Measurements from ENCODE around the gene KHDC1.
A peak's percentile ranks its signal among the peaks of the same experiment; 100 is the strongest.
"Not testable (repeated sequence)": the region's sequence is repeated elsewhere in the genome, so short reads cannot be mapped to it uniquely, and the experiment has no call there.

Gene KHDC1, protein sequence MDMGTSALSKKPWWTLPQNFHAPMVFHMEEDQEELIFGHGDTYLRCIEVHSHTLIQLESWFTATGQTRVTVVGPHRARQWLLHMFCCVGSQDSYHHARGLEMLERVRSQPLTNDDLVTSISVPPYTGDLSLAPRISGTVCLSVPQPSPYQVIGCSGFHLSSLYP

DNA sequence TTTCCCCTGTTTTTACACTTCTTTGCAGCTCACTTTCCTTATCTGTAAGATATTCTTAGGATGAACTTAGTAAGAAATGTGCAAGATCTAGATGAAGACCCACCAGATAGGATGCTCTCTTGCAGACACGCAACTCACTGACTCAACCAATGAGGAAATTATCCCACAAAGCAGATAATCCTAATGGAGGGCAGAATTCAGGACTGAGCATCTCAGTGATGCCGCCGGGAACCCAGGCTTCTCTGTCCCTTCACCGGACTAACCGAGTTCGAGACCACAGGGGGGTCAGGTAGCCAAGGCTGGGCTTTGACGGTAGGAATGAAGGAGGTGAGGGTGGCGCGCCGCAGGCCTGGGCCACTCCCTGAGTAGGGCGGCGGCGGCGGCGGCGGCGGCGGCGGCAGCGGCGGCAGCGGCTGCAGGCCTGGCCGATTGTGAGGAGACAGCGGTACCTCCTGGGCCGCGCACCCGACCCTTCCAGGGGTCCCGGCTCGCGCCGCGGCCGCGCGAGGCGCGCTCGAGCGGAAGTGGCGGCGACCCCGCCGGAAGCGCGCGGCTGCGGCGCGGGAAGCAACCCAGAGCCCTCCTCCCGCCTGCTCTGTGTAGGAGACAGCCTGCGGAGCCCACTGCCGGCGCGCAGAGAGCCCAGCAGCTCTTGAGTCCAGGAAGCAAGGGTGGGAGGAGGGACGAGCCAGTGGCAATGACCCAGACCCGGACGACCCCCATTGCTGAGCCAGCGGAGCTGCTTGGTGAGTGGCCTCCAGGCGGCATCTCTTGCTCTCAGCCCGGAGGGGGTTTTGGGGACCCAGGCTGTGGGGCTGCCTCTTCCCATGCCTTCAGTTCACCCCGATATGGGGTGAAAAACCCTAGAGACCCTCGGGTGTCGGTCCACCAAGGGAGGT, at the start of gene KHDC1:
Gene KHDC1, minus strand, starts transcription at position 526 of the 899 bp plus-strand sequence. CDS start 20,679 bp downstream, outside the sequence.
- DNase-seq = peak; percentile 71

DNA sequence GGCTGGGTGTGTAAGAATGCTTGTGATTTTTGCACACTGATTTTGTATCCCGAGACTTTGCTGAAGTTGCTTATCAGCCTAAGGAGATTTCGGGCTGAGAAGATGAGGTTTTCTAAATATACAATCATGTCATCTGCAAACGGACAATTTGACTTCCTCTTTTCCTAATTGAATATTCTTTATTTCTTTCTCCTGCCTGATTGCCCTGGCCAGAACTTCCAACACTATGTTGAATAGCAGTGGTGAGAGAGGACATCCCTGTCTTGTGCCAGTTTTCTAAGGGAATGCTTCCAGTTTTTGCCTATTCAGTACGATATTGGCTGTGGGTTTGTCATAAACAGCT, 47.5 kb upstream of the KHDC1 start:
- DNase-seq = not testable (repeated sequence)

DNA sequence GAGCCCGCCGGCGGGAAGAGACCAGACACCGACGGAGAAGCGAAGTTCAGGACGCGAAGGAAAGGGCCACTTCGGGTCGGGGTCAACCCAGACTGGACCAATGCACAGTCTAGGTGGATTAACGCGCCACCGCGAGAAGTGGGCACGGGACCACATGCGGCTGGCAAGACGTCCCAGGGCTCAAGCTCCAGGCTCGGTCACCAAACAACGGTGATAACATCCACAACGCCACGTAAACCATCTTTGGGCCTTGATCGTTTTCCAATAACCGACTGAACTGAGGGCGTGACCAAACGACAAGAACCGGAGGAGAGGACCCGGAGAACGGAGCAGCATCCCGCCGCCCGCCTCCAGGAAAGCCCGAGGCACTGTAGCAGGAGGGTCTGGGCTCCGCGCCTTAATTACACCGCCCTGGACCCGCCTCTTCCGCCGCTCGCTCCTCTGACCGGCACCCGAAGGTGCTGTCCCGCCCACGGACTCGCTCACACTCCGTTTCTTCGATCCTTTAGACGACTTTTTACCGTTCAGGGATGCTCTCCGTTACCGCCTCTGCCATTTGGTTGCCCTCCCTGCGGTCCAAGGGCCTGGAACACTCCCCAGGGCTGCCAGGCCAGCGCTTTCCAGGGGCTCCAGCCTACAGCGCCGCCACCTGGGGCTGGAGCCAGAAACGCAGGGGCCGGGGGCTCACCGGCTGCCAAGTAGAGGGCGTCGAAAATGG, 46.9 kb upstream of the KHDC1 start:
- DNase-seq = peak; percentile 50

DNA sequence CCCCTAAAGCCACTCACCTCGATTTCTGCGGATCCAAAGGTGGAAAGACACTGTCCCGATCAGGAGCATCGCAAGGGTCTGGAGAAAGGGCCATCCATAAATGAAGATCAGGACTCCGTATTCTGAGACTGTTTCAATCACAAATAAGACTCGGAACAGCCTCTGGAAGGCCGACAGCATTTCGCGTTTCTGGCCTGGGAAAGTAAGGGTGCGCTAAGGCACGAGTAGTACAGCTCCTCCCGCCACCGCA, 46.5 kb upstream of the KHDC1 start:
- no peak for DNase-seq

DNA sequence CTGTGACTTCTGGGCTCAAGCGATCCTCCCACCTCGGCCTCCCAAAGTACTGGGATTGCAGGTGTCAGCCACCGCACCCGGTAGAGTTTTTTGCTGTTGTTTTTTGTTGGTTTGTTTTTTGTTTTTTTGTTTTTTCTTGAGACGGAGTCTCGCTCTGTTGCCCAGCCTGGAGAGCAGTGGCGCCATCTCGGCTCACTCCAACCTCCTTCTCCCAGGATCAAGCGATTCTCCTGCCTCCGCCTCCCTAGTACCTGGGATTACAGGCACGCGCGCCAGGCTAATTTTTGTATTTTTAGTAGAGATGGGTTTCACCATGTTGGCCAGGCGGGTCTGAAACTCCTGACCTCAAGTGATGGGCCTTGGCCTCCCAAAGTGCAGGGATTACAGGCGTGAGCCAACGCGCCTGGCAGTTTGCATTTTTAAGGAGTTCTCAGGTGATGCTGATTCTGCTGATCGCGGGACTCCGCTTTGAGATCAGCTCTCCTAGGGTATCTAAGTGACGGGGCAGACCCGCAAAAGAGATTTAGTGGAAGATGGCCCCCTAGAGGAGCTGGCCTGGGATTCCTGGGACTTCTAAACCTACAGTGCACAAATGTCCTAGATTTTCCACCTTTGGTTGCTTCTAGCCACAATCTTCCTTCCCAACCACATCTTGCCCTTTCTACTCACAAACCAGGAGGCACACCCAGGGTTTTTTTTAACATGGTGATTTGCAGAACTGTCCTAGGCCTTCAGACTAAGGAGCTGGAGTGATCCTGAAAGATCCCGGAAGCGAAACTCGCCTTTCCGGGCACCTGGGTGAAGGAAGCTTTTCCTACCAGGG, 45.9 kb upstream of the KHDC1 start:
- no peak for DNase-seq

DNA sequence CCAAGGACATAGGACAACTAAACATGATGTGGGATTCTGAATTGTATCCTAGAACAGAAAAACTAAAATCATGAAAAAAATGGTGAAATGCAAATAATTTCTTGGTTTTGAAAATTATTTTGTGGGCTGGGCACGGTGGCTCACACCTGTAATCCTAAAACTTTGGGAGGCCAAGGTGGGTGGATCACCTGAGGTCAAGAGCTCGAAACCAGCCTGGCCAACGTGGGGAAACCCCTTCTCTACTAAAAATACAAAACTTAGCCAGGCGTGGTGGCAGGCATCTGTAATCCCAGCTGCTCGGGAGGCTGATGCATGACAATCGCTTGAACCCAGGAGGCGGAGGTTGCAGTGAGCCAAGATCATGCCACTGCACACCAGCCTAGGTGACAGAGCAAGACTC, 40.8 kb upstream of the KHDC1 start:
- not testable (repeated sequence) for DNase-seq

DNA sequence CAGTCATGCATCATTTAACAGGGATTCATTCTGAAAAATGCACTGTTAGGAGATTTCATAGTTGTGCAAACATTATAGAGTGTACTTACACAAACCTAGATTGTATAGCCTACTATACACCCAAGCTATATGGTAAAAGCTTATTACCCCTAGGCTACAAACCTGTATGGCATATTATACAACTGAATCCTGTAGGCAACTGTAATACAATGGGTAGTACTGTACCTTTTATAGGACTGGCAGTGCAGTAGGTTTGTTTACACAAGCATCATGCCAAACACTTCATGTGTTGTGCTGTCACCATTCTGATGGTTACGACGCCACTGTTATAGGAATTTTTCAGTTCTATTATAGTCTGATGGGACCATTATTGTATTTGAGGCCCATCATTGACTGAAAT, 39.3 kb upstream of the KHDC1 start:
- no peak for DNase-seq

DNA sequence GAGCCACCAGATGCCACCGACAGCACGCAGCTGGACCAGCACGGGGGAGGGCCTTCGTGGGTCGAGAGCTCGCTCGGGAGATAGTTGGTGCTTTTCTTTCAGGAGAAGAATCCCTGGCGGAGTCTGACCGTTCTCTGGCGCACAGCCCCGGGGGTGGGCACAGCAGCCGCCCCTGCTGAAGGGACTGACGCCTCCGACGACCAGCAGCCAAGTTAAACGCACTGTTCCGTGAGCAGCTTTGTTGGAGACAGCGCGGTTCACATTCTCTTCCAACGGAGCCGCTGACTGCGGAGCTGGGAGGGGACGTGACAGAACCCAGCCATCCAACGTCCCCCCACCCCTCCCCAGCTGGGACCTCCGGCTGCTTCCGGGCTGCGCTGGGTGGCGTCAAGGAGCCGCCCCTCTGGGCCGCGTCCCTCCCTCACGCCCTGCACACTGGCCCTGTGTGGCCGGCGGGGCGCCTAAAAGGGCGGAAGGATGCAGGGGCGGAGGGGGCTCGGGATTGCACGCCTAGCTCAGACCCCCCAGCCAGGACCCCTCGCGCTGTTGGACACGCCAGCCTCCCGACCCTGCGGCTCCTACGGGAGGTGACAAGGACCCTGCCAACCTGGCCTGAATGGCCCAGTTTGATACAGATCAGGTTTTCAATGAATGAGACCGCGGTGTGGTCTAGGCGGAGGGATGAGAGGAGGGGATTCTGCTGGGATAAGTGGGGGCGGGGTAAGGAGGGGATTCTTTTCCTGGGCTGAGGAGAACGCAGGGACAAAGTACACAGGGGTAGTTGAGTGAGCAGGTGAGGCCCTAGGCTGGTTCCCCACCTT, 36.4 kb upstream of the KHDC1 start:
- DNase-seq = no peak

DNA sequence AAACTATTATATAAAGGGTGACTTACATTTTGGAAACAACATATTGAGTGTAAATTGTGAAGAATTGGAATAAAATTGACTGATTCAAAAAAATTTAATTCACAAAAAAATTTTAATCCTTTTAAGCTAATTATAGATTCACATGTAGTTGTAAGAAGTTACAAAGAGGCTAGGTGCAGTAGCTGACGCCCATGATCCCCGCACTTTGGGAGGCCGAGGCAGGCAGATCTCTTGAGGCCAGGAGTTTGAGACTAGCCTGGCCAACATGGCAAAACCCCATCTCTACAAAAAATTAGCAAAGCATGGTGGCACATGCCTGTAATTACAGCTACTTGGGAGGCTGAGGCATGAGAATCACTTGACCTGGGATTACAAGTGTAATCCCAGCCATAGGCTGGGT, 30.3 kb upstream of the KHDC1 start:
- DNase-seq = no peak

DNA sequence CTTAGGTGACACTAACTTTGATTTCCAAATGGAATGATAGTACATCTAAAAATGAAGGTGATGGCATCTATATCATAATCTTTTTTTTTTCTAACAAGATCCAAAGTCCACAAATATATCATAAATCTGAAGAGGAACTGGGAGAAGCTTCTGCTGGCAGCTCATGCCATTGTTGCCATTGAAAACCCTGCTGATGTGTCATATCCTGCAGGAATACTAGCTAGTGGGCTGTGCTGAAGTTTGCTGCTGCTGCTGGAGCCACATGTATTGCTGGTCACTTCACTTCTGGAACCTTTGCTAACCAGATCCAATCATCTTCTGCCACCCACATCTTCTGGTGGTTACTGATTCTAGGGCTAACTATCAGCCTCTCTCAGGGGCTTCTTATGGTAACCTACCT, 27.4 kb upstream of the KHDC1 start:
- DNase-seq = no peak

DNA sequence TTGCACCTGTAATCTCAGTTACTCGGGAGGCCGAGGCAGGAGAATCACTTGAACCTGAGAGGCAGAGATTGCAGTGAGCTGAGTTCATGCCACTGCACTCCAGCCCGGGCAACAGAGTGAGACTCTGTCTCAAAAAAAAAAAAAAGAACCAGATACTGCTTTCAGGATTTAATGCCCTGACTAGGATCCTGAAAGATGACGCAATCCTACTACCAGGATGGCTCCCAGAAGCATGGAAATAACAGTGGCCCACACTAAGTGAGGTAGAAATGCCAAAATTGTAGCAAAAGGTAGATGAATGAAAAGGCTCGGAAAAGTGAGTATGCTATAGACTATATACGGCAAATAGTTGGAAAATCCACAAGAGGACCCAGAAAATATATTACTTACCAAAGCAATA, 23.8 kb upstream of the KHDC1 start:
- no peak for DNase-seq

DNA sequence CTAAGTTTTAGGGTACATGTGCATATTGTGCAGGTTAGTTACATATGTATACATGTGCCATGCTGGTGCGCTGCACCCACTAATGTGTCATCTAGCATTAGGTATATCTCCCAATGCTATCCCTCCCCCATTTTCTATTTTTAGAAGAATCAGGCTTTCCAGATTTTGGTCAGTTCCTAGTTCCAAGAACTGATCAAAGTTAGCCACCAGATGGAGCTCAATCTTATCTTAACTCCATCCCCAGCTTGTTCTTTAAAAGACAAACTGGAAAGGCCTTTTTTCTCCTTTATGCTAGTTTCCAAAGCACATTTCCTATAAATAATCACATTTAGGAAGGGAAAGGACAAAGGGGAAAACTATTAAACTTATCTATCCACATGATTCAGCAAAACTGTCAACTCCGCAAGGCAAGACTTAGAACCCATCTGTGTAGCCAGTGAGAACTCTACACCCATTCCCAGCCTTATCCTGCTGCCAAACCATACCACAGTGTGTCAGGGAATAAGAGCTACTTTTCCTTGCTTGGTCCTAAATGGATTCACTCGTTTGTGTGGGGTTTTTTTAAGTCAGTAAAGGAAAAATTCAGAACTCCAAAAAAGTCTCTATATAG, 22.8 kb upstream of the KHDC1 start:
- DNase-seq = peak; percentile 12

DNA sequence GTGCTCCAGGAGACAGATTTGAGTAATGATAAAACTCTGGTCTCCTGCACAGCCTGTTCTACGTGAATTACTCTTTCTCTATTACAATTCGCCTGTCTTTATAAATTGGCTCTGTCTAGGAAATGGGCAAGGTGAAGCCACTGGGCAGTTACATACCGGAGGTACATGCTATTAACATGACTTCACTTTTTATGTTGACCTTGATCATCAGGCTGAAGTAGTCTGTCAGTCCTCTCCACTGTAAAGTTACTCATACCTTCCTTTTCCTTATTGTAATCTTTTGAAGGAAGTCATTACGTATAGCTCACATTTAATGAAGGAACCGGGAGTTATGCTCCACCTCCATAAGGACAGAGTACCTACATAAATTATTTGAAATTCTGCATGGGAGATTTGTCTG, 19.9 kb upstream of the KHDC1 start:
- DNase-seq = no peak

DNA sequence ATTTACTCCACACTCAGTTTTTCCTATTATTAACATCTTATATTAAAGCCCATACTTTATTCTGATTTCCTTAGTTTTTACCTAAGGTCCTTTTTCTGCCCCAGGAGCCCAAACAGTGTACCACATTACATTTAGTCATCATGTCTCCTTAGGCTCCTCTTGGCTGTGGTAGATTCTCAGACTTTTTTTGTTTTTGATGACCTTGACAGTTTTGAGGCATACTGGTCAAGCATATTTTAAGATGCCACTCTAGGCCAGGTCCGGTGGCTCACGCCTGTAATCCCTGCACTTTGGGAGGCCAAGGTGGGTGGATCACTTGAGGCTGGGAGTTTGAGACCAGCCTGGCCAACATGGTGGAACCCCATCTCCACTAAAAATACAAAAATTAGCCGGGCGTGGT, 18.7 kb upstream of the KHDC1 start:
- not testable (repeated sequence) for DNase-seq

DNA sequence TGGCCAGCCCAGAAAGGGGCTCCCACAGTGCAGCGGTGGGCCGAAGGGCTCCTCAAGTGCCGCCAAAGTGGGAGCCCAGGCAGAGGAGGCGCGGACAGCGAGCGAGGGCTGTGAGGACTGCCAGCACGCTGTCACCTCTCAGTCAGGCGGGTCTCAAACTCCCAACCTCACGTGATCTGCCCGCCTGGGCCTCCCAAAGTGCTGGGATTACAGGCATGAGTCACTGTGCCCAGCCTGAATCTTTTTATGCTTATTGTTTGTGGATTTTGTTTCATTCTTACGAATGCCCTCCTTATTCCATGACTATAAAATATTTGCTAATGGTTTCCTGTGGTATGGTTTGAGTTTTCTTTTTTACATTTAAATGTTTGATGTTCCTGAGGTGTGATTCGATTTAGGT, 6.3 kb upstream of the KHDC1 start:
- DNase-seq = not testable (repeated sequence)

DNA sequence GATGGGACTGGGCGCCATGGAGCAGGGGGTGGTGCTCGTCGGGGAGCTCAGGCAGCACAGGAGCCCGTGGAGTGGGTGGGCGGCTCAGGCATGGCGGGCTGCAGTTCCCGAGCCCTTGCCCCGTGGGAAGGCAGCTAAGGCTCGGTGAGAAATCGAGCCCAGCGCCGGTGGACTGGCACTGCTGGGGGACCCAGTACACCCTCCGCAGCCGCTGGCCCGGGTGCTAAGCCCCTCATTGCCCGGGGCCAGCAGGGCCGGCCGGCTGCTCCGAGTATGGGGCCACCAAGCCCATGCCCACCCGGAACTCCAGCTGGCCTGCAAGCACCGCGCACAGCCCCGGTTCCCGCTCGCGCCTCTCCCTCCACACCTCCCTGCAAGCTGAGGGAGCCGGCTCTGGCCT, 5.9 kb upstream of the KHDC1 start:
- DNase-seq = not testable (repeated sequence)

DNA sequence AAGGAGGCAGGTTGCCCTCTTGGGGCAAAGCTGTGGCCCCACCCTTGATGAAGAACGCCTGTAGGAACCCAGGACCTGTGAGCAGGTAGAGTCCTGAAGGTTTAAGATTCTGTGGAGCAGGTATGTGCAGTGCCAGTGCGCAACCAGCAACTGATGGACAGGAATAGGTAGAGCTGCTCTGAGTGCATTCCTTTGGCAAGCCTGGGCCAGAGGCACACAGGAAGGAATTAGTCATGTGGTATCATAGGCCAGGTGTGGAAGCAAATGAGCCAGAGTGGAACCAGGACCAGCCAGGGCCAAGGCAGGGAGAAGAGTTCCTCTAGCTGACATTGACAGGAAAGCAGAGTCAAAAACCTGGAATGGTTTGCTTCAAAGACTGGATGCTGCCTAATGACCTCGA, 1.4 kb upstream of the KHDC1 start:
- no peak for DNase-seq

DNA sequence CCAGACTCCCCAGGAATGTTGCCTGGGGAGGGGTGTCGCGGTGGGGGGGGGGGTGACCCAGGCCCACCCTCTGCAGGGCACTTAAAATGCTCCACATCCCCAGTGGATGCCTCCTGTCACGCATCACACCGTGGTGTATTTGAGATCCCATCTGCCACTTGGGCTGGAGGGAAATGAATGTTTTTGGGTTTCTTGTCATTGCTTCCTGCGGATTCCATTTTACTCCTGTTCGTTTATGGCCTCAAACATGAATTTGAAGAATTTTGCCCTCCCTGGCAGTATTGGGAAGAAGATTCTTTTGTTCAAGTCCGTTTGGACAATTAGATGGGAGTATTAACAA, 544 bp upstream of the KHDC1 start:
- DNase-seq = no peak

DNA sequence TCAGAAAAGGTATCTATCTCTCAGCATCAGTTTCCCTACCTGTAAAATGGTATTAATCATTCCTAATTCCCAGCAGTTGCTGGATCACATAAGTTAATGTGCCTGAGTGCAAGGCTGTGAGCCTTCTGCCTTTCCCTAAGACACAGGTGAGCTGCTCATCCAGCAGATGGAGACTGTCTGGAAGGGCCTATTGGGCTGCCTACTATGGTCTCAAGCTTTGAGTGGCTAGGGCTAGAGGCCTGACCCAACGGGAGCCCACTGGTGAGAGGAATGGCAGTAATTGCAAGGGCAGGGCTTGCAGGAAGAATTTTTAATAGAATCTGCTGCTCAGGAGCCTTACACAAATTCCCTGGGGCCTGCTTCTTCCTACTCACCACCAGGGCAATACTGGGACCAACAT, 4.3 kb downstream of the KHDC1 start:
- no peak for DNase-seq

DNA sequence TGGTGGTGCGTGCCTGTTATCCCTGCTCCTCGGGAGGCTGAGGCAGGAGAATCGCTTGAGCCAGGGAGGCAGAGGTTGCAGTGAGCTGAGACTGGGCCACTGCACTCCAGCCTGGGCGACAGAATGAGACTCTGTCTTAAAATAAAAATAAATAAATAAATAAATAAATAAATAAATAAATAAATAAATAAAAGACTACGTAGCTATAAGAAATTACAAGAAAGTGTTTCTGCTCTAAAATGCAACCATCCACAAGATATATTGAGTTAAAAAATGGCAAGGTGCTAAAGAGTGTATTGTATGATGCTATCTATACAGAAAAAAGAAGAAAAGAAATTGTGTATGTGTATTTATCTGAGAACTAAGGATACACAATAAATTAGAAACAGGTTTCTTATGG, 8.7 kb downstream of the KHDC1 start:
- DNase-seq = not testable (repeated sequence)

DNA sequence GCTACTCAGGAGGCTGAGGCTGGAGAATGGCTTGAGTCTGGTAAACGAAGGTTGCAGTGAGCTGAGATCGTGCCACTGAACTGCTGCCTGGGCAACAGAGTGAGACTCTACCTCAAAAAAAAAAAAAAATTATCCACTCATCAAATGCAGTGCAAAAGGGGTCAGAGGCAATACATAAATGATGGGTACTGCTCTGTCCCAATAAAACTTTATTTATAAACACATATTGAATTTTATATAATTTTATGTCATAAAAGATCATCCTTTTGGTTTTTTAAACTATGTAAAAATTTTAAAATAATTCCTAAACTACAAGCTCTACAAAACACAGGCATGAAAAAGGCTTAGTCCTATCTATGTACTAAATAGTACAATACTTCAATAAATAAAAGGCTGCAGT, 10.3 kb downstream of the KHDC1 start:
- DNase-seq = no peak

DNA sequence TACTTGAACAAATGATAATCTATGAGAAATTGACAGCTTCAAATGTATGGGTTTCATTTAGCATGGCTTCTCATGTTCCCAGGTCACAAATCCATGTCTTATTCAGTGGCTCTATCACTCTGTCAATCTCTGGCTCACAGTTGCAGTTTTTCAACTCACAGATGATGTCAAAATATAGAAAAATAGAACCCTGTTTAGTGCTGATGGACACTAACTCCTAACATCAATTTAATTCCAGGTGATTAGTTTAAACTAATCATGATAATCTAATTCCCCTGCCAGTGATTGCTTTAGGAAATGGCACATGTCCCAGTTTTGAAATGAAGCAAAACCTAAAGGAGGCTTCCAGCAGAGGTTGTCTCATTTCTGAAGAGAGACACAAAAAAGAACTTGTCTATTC, 13.0 kb downstream of the KHDC1 start:
- DNase-seq = no peak
